Adrenal gland (tissue), 5 donors: ENCODE measurements around the gene GRM8.

Experiments
- CTCF ChIP-seq, 6 experiments: fragments of 450-650 bp in 4 of 6; fragments of 200-600 bp in 2 of 6; sonication (generic) in 1 of 6; IDR thresholded peaks; 1 replicate in 5 of 6; 2 replicates in 1 of 6; pipeline versions ENCODE4 v1.5.1 to v1.8.0; 2016 to 2021; ENCODE audit warnings: antibody characterized with exemption in 6 of 6, mild to moderate bottlenecking in 2 of 6, moderate library complexity in 1 of 6
- POLR2A ChIP-seq, 2 donors: fragments of 450-650 bp; IDR thresholded peaks; one replicate each; pipeline ENCODE4 v1.6.1; 2017; ENCODE audit warnings: antibody characterized with exemption in 2 of 2, mild to moderate bottlenecking in 2 of 2, moderate library complexity in 1 of 2
- donor health status: DM: no; HTN: no; CAD: no.

- TF ChIP-seq CTCF (IDR thresholded peaks at IDR 0.05) (no peak), POLR2A (IDR thresholded peaks at IDR 0.05) (no peak)
Observed at GRCh38 chr7:126485791-126486190, 767.0 kb downstream of the GRM8 start.
